Psoas muscle (tissue), 8 donors: ENCODE measurements around the gene CDON. TPM values are rescaled to one million over a fixed set of nuclear protein-coding genes. Genes with fewer than 3 reads are reported as not detected.

Experiments
- ATAC-seq, 4 donors: fragments of 200-7000 bp; cut with Tn5 transposase; one replicate each; pipeline ENCODE4 v1.9.1; 2020; ENCODE audit warnings: moderate library complexity in 3 of 4, mild to moderate bottlenecking in 2 of 4
- DNase-seq, 2 donors: peaks; one replicate each; pipeline ENCODE4 v3.0.0-alpha.2; 2020
- H3K27ac ChIP-seq: fragments of 200-600 bp; one replicate; pipeline ENCODE4 v1.8.0; 2022
- H3K27me3 ChIP-seq, 3 donors: fragments of 200-600 bp in 1 of 3; one replicate each; pipeline versions ENCODE4 v1.6.1 to v1.8.0; 2013 to 2022; ENCODE audit warnings: low read length in 2 of 3, mild to moderate bottlenecking in 2 of 3, moderate library complexity in 1 of 3; ENCODE audit not compliant: insufficient read depth in 3 of 3
- H3K36me3 ChIP-seq, 2 donors: fragments of 200-600 bp in 1 of 2; one replicate each; pipeline versions ENCODE4 v1.6.1 to v1.8.0; 2013 to 2022; ENCODE audit warnings: low read depth in 1 of 2, mild to moderate bottlenecking in 1 of 2, moderate library complexity in 1 of 2; ENCODE audit not compliant: insufficient read depth in 1 of 2
- H3K4me1 ChIP-seq: fragments of 200-600 bp; one replicate; pipeline ENCODE4 v1.8.0; 2022
- H3K4me3 ChIP-seq: fragments of 200-600 bp; one replicate; pipeline ENCODE4 v1.8.0; 2022; ENCODE audit warnings: mild to moderate bottlenecking
- H3K9me3 ChIP-seq: fragments of 200-600 bp; one replicate; pipeline ENCODE4 v1.8.0; 2022
- WGBS, 3 donors: extraction: QIAGEN DNeasy Blood & Tissue Kit; methylation state at CpG; one replicate each; pipeline versions ENCODE4 v1.1.6 to v1.1.7; 2013; 5-methylcytosine and 5-hydroxymethylcytosine counted together
- intact Hi-C, 2 donors: fragments of 100-400 bp; cut with DNase I; formaldehyde crosslinking; loops; one replicate each; pipeline versions ENCODE4 v1.11.0 to v1.14.2; 2022
- polyA plus RNA-seq, 3 donors: library from polyadenylated mRNA; stranded (reverse); fragments of 200-250 nt; gene quantifications; one replicate each; pipeline ENCODE4 v1.2.3, GENCODE V29; 2013
- total RNA-seq, 4 donors: library from RNA; stranded (reverse); fragmentation: NEBNext Ultra II Directional in 2 of 4; extraction: Animal tissue kit (Norgen Biotek cat#: 25700) in 2 of 4; gene quantifications; one replicate each; pipeline versions ENCODE4 v1.2.1 to v1.2.4, GENCODE V29; 2021 to 2023
- TF ChIP-seq, protein P1 (sequence below): fragments of 200-600 bp; IDR thresholded peaks from one replicate; pipeline ENCODE4 v1.8.0; 2022; ENCODE audit warnings: antibody characterized with exemption
- donor health status: healthy with polysubstance abuse.
- donor health status: DM: no; HTN: no; CAD: no; lungs with moderate emphysema.
- donor health status: Bipolar disorder and iron deficiency.
- donor health status: healthy.
- donor health status: DM: yes; HTN: yes; CAD: no.
- donor health status: DM: no; HTN: no; CAD: no.
- donor health status: DM: no; HTN: no; CAD: no.
- donor health status: DM: yes; HTN: yes; CAD: no.

CDON gene
- total and polyA plus RNA-seq, 7 donors: 0.63 to 5.6 (median 1.3) TPM

DNA sequence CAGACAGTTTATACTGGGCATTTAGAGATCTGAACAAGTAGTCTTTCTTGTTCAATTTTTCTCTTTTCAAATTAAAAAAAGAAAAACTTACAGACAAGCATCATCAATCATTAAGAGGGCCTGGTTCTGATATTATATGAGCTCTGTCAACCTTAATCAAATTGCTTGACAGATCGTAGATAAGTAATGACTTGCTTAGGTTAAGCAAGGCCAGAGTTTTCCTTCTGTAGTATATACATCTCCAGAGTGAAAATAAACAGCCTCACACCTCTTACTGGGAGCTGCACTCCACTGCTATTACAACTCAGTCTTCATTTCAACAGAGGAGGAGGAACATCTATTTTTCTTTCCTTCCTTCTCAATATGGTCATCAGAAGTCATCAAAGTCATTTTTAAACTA is 13.5 kb downstream of the CDON start:
- 86 to 91% (median 91%) methylated on average over 1 of the region's 1 CpG for WGBS, 3 donors
- Histone ChIP-seq H3K9me3 (no peaks in the 10 kb centered on the region), H3K27me3 (no peaks in the 10 kb centered on the region), H3K27ac (no peak overlapping the region), H3K36me3 (no peaks in the 10 kb centered on the region), H3K4me1 (no peaks in the 10 kb centered on the region), H3K4me3 (no peak overlapping the region)
- DNase-seq: no peak
- TF ChIP-seq, protein P1, sequence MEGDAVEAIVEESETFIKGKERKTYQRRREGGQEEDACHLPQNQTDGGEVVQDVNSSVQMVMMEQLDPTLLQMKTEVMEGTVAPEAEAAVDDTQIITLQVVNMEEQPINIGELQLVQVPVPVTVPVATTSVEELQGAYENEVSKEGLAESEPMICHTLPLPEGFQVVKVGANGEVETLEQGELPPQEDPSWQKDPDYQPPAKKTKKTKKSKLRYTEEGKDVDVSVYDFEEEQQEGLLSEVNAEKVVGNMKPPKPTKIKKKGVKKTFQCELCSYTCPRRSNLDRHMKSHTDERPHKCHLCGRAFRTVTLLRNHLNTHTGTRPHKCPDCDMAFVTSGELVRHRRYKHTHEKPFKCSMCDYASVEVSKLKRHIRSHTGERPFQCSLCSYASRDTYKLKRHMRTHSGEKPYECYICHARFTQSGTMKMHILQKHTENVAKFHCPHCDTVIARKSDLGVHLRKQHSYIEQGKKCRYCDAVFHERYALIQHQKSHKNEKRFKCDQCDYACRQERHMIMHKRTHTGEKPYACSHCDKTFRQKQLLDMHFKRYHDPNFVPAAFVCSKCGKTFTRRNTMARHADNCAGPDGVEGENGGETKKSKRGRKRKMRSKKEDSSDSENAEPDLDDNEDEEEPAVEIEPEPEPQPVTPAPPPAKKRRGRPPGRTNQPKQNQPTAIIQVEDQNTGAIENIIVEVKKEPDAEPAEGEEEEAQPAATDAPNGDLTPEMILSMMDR: no peak
- intact Hi-C loops: no loop called here
- no peak for ATAC-seq

DNA sequence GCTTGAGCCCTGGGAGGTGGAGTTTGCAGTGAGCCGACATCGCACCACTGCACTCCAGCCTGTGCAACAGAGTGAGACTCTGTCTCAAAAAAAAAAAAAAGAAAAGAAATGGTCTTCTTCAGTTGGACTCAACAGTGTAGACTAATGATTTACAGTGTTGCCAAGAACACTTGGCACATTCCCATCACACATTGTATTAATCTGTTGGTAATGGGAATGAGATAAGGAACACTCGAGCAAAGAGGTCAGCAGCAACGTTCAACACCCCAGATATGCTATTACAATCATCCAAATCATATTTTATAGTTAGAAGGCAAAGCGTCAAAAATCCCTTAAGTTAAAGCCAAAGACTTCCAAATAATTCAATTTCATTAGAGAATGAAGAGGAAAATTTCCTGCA is 14.5 kb downstream of the CDON start:
- 73 to 76% (median 75%) methylated on average over 5 of the region's 5 CpGs for whole genome bisulfite sequencing, 3 donors
- intact Hi-C loops: no loop called here
- H3K4me1 ChIP-seq: no peaks in the 10 kb centered on the region
- no peaks in the 10 kb centered on the region for H3K36me3 ChIP-seq
- H3K27me3 ChIP-seq: no peaks in the 10 kb centered on the region
- no peak overlapping the region for H3K27ac ChIP-seq
- DNase-seq (no peak), ATAC-seq (no peak)
- no peaks in the 10 kb centered on the region for H3K9me3 ChIP-seq
- no peak overlapping the region for H3K4me3 ChIP-seq
- TF ChIP-seq, protein P1: no peak

DNA sequence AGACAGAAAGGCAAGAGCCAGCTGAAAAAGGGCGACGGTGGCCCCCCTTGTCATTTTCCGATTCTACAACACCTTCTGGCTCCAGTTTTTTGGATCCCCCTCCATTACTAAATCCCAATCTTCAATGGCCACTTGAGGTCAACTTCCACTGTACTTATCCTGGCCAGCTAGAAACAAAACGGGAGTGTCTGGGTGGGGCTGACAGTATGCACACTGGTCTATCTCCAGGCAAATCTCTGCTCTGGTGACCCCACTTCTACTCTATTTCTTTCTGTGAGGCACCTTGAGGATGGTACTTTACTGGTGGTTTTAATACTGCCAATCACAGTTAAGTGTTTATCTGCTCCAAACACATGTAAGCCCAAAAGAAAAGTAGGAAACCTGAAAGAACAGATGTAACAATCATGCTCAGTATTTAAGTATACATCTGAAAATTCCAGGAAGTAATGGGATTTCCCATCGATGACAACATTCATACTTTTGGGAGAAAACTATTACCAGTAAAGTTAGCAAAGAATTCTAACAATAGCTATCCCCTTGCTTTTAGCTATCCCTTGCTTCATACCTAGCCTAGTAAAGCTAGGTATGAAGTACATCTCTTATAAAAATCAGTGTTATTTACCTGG is 16.0 kb downstream of the CDON start:
- H3K27ac ChIP-seq: no peak overlapping the region

DNA sequence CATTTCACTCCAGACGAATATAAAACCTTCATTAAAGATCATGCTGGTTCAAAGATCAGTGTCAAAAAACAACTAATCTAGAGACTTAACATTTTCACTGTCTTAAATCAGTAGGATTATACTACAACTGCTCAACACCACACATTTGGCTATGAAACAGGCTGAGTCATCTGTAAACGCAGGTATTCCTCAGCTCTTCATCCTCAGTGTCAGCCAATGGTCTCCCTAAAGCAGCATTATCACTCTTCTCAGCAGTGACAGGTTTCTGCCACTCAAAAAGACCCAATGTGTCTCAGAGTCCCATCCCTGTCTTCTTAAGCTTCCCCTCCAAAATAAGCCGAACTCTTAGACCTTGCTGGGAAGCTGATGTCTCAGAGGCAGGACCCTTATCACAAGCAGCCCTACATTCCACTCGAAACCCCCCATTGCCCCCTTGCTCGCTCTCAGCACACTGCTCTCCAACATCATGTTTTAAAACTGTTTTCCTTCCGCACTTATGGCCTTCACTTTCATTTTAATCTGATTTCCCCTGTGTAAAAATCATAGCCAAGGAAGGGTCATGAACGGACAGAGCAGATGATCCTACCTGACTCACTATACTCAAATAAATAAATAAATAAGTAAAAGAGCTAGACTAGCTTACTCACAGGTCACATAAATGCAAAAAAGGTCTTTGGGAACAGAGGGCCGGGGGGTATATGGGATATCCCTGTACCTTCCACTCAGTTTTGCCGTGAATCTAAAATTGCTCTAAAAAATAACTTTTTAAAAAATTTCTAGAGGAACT is 23.0 kb downstream of the CDON start:
- no peak overlapping the region for H3K4me3 ChIP-seq
- ATAC-seq: no peak
- 86% methylated on average over 9 of the region's 9 CpGs for WGBS, 3 donors

More for the DNA sequence above, 16.0 kb downstream of the CDON start:
- TF ChIP-seq, protein P1: no peak
- Histone ChIP-seq H3K9me3 (no peaks in the 10 kb centered on the region), H3K4me3 (no peak overlapping the region), H3K36me3 (no peaks in the 10 kb centered on the region), H3K4me1 (no peaks in the 10 kb centered on the region), H3K27me3 (no peaks in the 10 kb centered on the region)
- intact Hi-C loops: no loop called here
- ATAC-seq (no peak), DNase-seq (no peak)
- WGBS, 3 donors: 48 to 57% (median 50%) methylated on average over 5 of the region's 5 CpGs

More for the DNA sequence above, 23.0 kb downstream of the CDON start:
- H3K27me3 ChIP-seq: no peaks in the 10 kb centered on the region
- intact Hi-C loops: no loop called here
- no peaks in the 10 kb centered on the region for H3K4me1 ChIP-seq
- TF ChIP-seq, protein P1: no peak
- no peaks in the 10 kb centered on the region for H3K9me3 ChIP-seq
- H3K36me3 ChIP-seq: no peaks in the 10 kb centered on the region
- H3K27ac ChIP-seq: no peak overlapping the region
- no peak for DNase-seq
